Right renal pelvis (tissue), 4 donors: ENCODE results near the gene RAP2B. TPM values are rescaled to one million over a fixed set of nuclear protein-coding genes. Genes with fewer than 3 reads are reported as not detected.
"Not testable (repeated sequence)": the region's sequence is repeated elsewhere in the genome, so short reads cannot be mapped to it uniquely, and the experiment has no call there.

Source experiments
- DNase-seq, 4 donors: peaks; one replicate each; pipeline ENCODE4 v3.0.0-alpha.2; 2013; ENCODE audit warnings: low read depth in 4 of 4, low spot score in 3 of 4, missing footprints in 1 of 4
- polyA plus RNA-seq, 4 donors: library from polyadenylated mRNA; unstranded; fragments of 120-200 nt; gene quantifications; one replicate each; pipeline ENCODE4 v1.2.1, GENCODE V29; 2013; ENCODE audit not compliant: insufficient read length in 4 of 4

The RAP2B gene
- polyA plus RNA-seq: 1 to 10 TPM; 6.9 to 7.9 (median 7.7) TPM

- peak; percentile 82 to 90 (median 88) for DNase-seq
Observed at GRCh38 chr3:153161714-153162512, at the start of gene RAP2B. RAP2B (plus strand) TSS chr3:153162226; CDS start chr3:153162694, 468 bp downstream.

- DNase-seq: no peak
Observed at GRCh38 chr3:153113541-153113940, 48.5 kb upstream of the RAP2B start.

DNA sequence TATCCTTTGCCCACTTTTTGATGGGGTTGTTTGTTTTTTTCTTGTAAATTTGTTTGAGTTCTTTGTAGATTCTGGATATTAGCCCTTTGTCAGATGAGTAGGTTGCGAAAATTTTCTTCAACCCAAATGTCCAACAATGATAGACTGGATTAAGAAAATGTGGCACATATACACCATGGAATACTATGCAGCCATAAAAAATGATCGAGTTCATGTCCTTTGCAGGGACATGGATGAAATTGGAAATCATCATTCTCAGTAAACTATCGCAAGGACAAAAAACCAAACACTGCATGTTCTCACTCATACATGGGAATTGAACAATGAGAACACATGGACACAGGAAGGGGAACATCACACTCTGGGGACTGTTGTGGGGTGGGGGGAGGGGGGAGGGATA, 47.8 kb upstream of the RAP2B start:
- DNase-seq: not testable (repeated sequence)

- no peak for DNase-seq
Observed at GRCh38 chr3:153115326-153115725, 46.7 kb upstream of the RAP2B start.

DNA sequence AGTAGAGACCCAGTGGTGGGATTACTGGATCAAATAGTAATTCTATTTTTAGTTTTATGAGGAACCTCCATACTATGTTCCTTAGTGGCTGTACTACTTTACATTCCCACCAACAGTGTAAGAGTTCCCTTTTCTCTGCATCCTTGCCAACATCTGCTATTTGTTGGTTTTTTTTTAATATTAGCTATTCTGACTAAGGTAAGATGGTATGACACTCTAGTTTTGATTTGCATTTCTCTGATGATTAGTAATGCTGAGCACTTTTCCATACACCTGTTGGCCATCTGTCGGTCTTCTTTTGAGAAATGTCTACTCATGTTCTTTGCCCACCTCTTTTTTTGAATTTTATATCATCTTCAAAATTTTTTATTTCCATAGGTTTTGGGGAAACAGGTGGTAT, 34.2 kb upstream of the RAP2B start:
- no peak for DNase-seq

DNA sequence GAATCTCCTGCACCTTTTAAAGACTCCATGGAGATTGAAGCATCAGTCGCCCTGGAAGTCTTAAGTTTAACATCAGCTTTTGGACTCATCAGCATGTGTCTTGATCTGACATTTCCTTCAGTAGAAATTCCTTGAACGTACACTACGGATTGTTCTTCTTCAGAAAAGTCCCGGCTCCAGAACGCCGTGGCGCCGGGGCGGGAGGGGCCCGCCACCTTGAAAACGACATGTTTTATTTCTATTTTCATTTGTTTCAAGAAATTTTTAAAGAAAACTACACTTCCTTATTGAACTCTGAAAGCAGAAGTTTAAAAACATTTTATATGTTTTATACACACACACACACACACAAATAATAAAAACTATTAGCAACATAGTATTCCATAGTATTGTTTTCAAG, 32.6 kb upstream of the RAP2B start:
- no peak for DNase-seq

DNA sequence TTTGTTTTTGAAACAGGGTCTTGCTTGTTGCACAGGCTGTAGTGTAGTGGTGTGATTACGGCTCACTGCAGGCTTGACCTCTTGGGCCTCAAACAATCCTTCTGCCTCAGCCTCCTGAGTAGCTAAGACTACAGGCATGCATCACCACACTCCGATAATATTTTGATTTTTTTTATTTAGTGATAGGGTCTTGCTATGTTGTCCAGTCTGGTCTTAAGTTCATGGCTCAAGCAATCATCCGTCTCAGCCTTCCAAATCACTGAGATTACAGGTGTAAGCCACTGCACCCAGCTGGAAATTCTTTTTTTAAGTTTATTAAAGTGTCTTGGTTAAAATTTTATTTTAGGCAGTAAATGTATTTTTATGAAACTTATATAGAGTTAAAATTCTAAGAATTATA, 32.2 kb upstream of the RAP2B start:
- no peak for DNase-seq

- no peak for DNase-seq
Observed at GRCh38 chr3:153130312-153130977, 31.6 kb upstream of the RAP2B start.

DNA sequence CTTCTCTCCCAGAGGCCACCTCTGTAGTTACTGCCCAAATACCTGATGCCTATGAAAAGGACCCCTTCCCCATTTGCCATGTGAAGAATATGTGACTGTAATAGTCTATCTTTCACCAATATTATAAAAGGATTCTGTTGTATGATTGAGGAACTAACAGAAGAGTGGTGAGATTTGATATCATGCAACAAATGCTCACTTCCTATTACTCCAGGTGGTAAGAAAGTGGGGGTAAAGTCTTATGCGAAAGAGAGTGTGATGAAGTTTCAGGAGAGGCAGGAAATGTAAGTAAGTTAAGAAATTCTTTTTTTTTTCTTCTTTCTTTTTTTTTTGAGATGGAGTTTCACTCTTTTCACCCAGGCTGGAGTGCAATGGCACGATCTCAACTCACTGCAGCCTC, 24.4 kb upstream of the RAP2B start:
- no peak for DNase-seq

- DNase-seq: peak in 1 of 4 donors; percentile 4
Observed at GRCh38 chr3:153138276-153139210, 23.5 kb upstream of the RAP2B start.

GRCh38 chr3:153142961-153143360, 19.1 kb upstream of the RAP2B start:
- DNase-seq: no peak

DNA sequence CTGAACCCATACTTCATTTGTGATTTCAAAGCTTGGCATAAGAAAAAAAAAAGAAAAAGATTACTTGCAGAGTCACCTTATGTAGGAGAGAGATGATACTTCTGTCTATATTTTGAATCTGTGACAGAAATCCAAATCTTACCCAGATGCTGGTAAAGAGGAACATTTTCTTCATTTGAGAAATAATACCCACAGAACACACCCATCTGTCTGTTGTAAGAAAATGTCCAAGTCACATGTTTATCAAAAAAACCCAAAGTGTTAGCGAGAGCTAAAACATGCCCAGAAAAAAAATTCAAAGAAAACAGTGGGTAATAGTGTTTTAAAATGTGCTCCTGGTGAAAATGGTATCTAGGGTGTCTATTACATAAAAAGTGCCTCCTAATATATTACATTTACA, 18.0 kb upstream of the RAP2B start:
- no peak for DNase-seq

DNA sequence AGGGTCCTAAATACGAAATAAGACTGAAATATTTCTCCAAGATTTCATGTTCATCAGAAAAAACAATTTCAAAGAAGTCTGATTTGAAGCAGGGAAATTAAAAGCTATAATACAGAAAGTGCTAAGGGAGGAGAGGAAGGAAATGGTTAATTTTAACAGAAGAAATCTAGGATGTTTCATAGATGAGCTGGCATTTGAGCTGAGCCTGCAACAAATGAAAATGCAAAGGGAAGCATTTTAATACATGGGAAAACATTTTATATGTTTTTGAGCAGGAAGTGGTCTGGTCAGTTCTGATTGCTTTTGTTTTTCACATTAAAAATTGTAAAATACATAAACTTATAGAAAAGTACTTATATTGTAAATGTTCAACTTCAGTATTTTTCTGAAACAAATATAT, 17.2 kb upstream of the RAP2B start:
- DNase-seq: no peak

GRCh38 chr3:153145454-153145853, 16.6 kb upstream of the RAP2B start:
- DNase-seq: no peak

- DNase-seq: no peak
Observed at GRCh38 chr3:153146191-153147053, 15.6 kb upstream of the RAP2B start.

GRCh38 chr3:153150991-153151390, 11.0 kb upstream of the RAP2B start:
- DNase-seq: no peak

DNA sequence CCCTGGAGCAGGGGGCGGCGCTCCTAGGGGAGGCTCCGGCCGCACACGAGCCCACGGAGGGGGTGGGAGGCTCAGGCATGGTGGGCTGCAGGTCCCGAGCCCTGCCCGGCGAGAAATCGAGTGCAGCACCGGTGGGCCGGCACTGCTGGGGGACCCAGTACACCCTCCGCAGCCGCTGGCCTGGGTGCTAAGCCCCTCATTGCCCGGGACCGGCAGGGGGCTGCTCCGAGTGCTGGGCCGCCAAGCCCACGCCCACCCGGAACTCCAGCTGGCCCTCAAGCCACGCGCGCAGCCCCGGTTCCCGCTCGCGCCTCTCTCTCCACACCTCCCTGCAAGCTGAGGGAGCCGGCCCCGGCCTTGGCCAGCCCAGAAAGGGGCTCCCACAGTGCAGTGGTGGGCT, 6.2 kb upstream of the RAP2B start:
- not testable (repeated sequence) for DNase-seq

GRCh38 chr3:153158189-153158588, 3.8 kb upstream of the RAP2B start:
- DNase-seq: no peak

- no peak for DNase-seq
Observed at GRCh38 chr3:153158961-153159735, 2.9 kb upstream of the RAP2B start.
